HepG2 (cell line): Measurements from ENCODE around the gene CD276. TPM values are rescaled to one million over a fixed set of nuclear protein-coding genes. Genes with fewer than 3 reads are reported as not detected.

ENCODE experiments used
- ATAC-seq: fragments of 200-7000 bp; cut with Tn5 transposase; 3 replicates; pipeline ENCODE4 v1.9.1; 2020; ENCODE audit warnings: mild to moderate bottlenecking, moderate library complexity
- BruUV-seq: library from RNA; stranded (reverse); fragments of 400-500 nt; replicated peaks from 2 replicates; lab custom pipeline; 2021; lab: Mats Ljungman, UMichigan
- CTCF ChIA-PET: fragments of 300-600 bp; formaldehyde crosslinking; extraction: SDS; loops from one replicate; lab custom pipeline; 2021; ENCODE audit warnings: low total read pairs, inconsistent platforms, low intra/inter-chr PET ratio; lab: Yijun Ruan, JAX
- POLR2A ChIA-PET: fragments of 350-600 bp; sonication (Branson Sonifier 250); formaldehyde crosslinking; loops from one replicate; lab custom pipeline; 2020; ENCODE audit warnings: antibody characterized with exemption, inconsistent platforms; lab: Yijun Ruan, JAX
- DNase-seq: peaks from one replicate; pipeline ENCODE4 v3.0.0-alpha.2; 2015; ENCODE audit warnings: low spot score
- FAIRE-seq: peaks from 3 replicates; lab custom pipeline; 2011; peaks lifted over from hg19 to GRCh38; lab: Jason Lieb, UNC
- H2AFZ ChIP-seq: one replicate; pipeline ENCODE4 v1.6.1; 2011; ENCODE audit warnings: low read length, inconsistent platforms
- H3K27ac ChIP-seq: fragments of 300-600 bp; 3 replicates; pipeline ENCODE4 v1.8.0; 2011; ENCODE audit warnings: mixed run types, mild to moderate bottlenecking, mixed read lengths, low read length, inconsistent platforms; ENCODE audit not compliant: insufficient read depth; ENCODE audit errors: extremely low read length
- H3K27me3 ChIP-seq, 2 experiments: fragments of 200-600 bp in 1 of 2; 2 replicates in 1 of 2; 3 replicates in 1 of 2; pipeline versions ENCODE4 v1.6.0 to v1.8.0; 2011; ENCODE audit warnings: low read length in 2 of 2, mild to moderate bottlenecking in 2 of 2, moderate library complexity in 2 of 2, inconsistent platforms in 1 of 2; ENCODE audit not compliant: insufficient read depth in 2 of 2, control insufficient read depth in 1 of 2
- H3K36me3 ChIP-seq, 2 experiments: fragments of 200-600 bp in 1 of 2; replicated peaks in 1 of 2; 2 replicates in 1 of 2; 3 replicates in 1 of 2; pipeline versions ENCODE4 v1.5.1 to v1.8.0; 2011; ENCODE audit warnings: low read length in 2 of 2, inconsistent platforms in 1 of 2; ENCODE audit not compliant: insufficient read depth in 2 of 2, control insufficient read depth in 1 of 2
- H3K4me1 ChIP-seq: 2 replicates; pipeline ENCODE4 v1.5.1; 2012; ENCODE audit warnings: low read length, inconsistent platforms; ENCODE audit not compliant: insufficient read depth
- H3K4me2 ChIP-seq: 2 replicates; pipeline ENCODE4 v1.6.0; 2011; ENCODE audit warnings: low read depth, low read length, inconsistent platforms
- H3K4me3 ChIP-seq, 3 experiments: fragments of 200-600 bp in 1 of 3; sonication (generic), shearing (Covaris generic) in 1 of 3; replicated peaks in 1 of 3; 2 replicates each; pipeline ENCODE4 v1.5.1; 2011 to 2016; ENCODE audit warnings: low read length in 3 of 3, inconsistent platforms in 2 of 3, low read depth in 2 of 3, mild to moderate bottlenecking in 2 of 3, control low read depth in 1 of 3, mixed read lengths in 1 of 3; ENCODE audit not compliant: insufficient read depth in 1 of 3
- H3K79me2 ChIP-seq: one replicate; pipeline ENCODE4 v1.6.1; 2011; ENCODE audit warnings: low read length, inconsistent platforms; ENCODE audit not compliant: insufficient read depth
- H3K9ac ChIP-seq: 2 replicates; pipeline ENCODE4 v1.6.0; 2011; ENCODE audit warnings: mild to moderate bottlenecking, low read depth, low read length, inconsistent platforms; ENCODE audit not compliant: insufficient read depth
- H3K9me3 ChIP-seq: 2 replicates; pipeline ENCODE4 v1.5.1; 2012; ENCODE audit warnings: mild to moderate bottlenecking, low read length
- H4K20me1 ChIP-seq: 2 replicates; pipeline ENCODE4 v1.6.0; 2011; ENCODE audit warnings: inconsistent platforms, mild to moderate bottlenecking, low read length, moderate library complexity; ENCODE audit not compliant: insufficient read depth
- ELF1 ChIP-seq: sonication (generic); formaldehyde crosslinking; IDR thresholded peaks from 2 replicates; pipeline ENCODE4 v1.4.0; 2020; ENCODE audit warnings: missing genetic modification reagents
- PCBP1 ChIP-seq: fragments of 200-400 bp; formaldehyde crosslinking; IDR thresholded peaks from 2 replicates; pipeline ENCODE4 v1.6.1; 2017; ENCODE audit warnings: mild to moderate bottlenecking, low read depth, low read length, borderline replicate concordance
- REL ChIP-seq: sonication (generic); formaldehyde crosslinking; conservative IDR thresholded peaks from 2 replicates; pipeline ENCODE4 v1.8.0; 2022; ENCODE audit warnings: mild to moderate bottlenecking, missing genetic modification reagents, moderate library complexity
- SMAD3 ChIP-seq: sonication (generic); formaldehyde crosslinking; IDR thresholded peaks from 2 replicates; pipeline ENCODE4 v1.4.0; 2020; ENCODE audit warnings: missing genetic modification reagents
- ZFP82 ChIP-seq: sonication (generic); formaldehyde crosslinking; IDR thresholded peaks from 2 replicates; pipeline ENCODE4 v1.5.1; 2020; ENCODE audit warnings: mild to moderate bottlenecking, missing genetic modification reagents, borderline replicate concordance
- ZFX ChIP-seq: sonication (generic); formaldehyde crosslinking; IDR thresholded peaks from 2 replicates; pipeline ENCODE4 v1.4.0; 2020; ENCODE audit warnings: mild to moderate bottlenecking, low read depth, missing genetic modification reagents, moderate library complexity
- ZNF570 ChIP-seq: sonication (generic); formaldehyde crosslinking; IDR thresholded peaks from 2 replicates; pipeline ENCODE4 v1.4.0; 2020; ENCODE audit warnings: mild to moderate bottlenecking, missing genetic modification reagents, borderline replicate concordance
- ZNF629 ChIP-seq: sonication (generic); formaldehyde crosslinking; conservative IDR thresholded peaks from 2 replicates; pipeline ENCODE4 v1.5.0; 2020; ENCODE audit warnings: missing genetic modification reagents
- WGBS: methylation state at CpG from one replicate; pipeline ENCODE4 v1.1.6; 2017; ENCODE audit warnings: low lambda C conversion rate; 5-methylcytosine and 5-hydroxymethylcytosine counted together
- in situ Hi-C: cut with HindIII; loops from 2 replicates; pipeline ENCODE4 v1.10.0; 2017; ENCODE audit warnings: low pct_unique_long_range_greater_than_20kb; ENCODE audit not compliant: extremely low pct_ligation_motif_present
- intact Hi-C: fragments of 100-400 bp; cut with micrococcal nuclease; formaldehyde crosslinking; loops from one replicate; pipeline ENCODE4 v1.10.0; 2022; ENCODE audit not compliant: unreplicated experiment
- polyA plus RNA-seq, 8 experiments: library from polyadenylated mRNA; depleted of rRNA in 3 of 8; stranded (reverse) in 7 of 8; unstranded in 1 of 8; fragments of >200 nt; fragmentation: Illumina TruSeq in 4 of 8; extraction: Trizol in 4 of 8; gene quantifications; 2 replicates each; pipeline versions ENCODE4 v1.2.1 to v1.2.3, GENCODE V29; 2011 to 2016; ENCODE audit warnings: low read depth in 4 of 8, missing spikeins in 1 of 8, mixed read lengths in 1 of 8; ENCODE audit not compliant: insufficient read depth in 1 of 8
- total RNA-seq, 5 experiments: library from RNA; depleted of rRNA; stranded (reverse); fragments of >200 nt; fragmentation: Illumina TruSeq; extraction: Trizol; gene quantifications; 2 replicates each; pipeline ENCODE4 v1.2.3, GENCODE V29; 2016; ENCODE audit warnings: low read depth in 1 of 5
- TF ChIP-seq, protein P1 (sequence below), 2 experiments: sonication (generic) in 1 of 2; formaldehyde crosslinking in 1 of 2; IDR thresholded peaks; 2 replicates each; pipeline versions ENCODE4 v1.6.1 to v1.9.0; 2014 to 2022; ENCODE audit warnings: antibody characterized with exemption in 1 of 2, borderline replicate concordance in 1 of 2, inconsistent platforms in 1 of 2, low read depth in 1 of 2, missing genetic modification reagents in 1 of 2
- TF ChIP-seq, protein P2 (sequence below): IDR thresholded peaks from 2 replicates; pipeline ENCODE4 v1.6.1; 2016; ENCODE audit warnings: mild to moderate bottlenecking
- TF ChIP-seq, protein P3 (sequence below): sonication (generic); formaldehyde crosslinking; IDR thresholded peaks from 2 replicates; pipeline ENCODE4 v1.4.0; 2020; ENCODE audit warnings: missing genetic modification reagents, borderline replicate concordance

CD276 gene
- total and polyA plus RNA-seq, 2 of the 13 experiments (the other 11 are each of a cell fraction or from before 2014, with no cell fraction given): 24.6 to 55.2 TPM

DNA sequence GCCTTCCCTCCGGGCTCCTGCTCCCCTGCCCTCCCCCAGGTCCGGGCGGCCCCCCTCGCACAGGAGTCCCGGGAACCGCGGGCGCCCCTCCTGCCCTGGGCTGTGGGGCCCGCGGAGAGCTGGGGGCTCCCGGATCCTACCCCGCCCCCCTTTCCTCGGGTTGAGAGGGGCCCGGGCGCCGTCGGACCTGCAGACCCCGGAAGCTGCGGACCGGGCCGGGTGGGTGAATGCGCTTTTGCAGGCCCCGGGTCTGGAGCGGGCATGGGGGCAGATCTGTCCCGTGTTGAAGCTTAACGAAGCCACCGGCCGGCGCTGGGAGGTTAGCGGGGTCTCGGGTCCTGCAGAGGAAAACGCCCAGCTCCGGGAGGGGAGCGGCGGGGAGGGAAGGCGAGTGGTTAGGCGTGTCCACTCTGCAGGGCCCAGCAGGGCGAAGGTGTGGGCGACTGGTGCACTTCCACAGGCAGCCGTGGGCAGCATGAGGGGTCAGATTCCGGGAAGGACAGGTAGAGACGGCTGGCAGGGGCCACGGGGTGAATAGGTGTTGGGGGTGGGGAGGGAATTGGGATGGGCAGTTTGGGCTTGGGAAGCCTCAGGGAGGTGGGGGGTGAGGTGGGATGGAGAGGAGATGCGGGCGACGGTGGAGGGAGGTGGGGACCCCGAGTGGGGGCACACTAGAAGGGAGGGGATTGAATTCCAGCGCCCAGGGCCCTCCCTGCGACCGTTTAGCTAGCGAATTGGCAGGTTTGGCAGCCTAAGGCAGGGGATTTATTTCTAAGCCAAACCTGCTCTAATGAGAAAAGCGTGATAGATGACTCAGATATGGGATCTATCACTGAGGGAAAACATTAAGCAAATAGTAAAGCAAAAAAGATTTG lies 635 bp downstream of the CD276 start:
- DNase-seq (no peak), ATAC-seq (peak; percentile 15), FAIRE-seq (no peak)
- Histone ChIP-seq H2AFZ (no peak overlapping the region), H3K9me3 (no peaks in the 10 kb centered on the region), H3K9ac (peak overlapping the region; percentile 85), H3K4me3 (peak overlapping the region; percentile 92 to 97 (median 94)), H3K27ac (peak overlapping the region; percentile 84), H3K27me3 (peaks cover 2 to 4% of the 10 kb centered on the region in 2 experiments; a peak in 2 of 5 replicates), H3K4me2 (peak overlapping the region; percentile 82), H3K36me3 (no peaks in the 10 kb centered on the region), H3K79me2 (peaks cover 40% of the 10 kb centered on the region), H3K4me1 (peaks cover 65% of the 10 kb centered on the region), H4K20me1 (peaks cover 12% of the 10 kb centered on the region)
- CTCF ChIA-PET: no interaction called here
- intact Hi-C loops (loop anchor here (5.0 kb wide), 1 partner anchor 48 kb away; no protein-coding TSS in a partner anchor), in situ Hi-C loops (no loop called here)
- BruUV-seq: no TSS peak
- WGBS: 1% methylated on average over 17 of the region's 52 CpGs
- POLR2A ChIA-PET: interaction anchor here (1.1 to 2.6 kb wide), 3 partner anchors 10 to 51 kb away, joined by 4 to 15 read pairs (median 8); partner anchors contain the start of gene NPTN
- no peak for TF ChIP-seq ZNF629 (CRISPR knock-in tag)
- TF ChIP-seq ZFX (CRISPR knock-in tag): peak; percentile 52
- 0 out of 2 replicates have a peak, but pooled peaks have one; percentile 67 for TF ChIP-seq PCBP1
- no peak for TF ChIP-seq ZNF570 (CRISPR knock-in tag)
- peak; percentile 44; the same call in 1 of the 2 replicates for TF ChIP-seq ELF1
- TF ChIP-seq REL (CRISPR knock-in tag): 0 out of 2 replicates have a peak, but pooled peaks have one; percentile 20
- TF ChIP-seq, protein P1, sequence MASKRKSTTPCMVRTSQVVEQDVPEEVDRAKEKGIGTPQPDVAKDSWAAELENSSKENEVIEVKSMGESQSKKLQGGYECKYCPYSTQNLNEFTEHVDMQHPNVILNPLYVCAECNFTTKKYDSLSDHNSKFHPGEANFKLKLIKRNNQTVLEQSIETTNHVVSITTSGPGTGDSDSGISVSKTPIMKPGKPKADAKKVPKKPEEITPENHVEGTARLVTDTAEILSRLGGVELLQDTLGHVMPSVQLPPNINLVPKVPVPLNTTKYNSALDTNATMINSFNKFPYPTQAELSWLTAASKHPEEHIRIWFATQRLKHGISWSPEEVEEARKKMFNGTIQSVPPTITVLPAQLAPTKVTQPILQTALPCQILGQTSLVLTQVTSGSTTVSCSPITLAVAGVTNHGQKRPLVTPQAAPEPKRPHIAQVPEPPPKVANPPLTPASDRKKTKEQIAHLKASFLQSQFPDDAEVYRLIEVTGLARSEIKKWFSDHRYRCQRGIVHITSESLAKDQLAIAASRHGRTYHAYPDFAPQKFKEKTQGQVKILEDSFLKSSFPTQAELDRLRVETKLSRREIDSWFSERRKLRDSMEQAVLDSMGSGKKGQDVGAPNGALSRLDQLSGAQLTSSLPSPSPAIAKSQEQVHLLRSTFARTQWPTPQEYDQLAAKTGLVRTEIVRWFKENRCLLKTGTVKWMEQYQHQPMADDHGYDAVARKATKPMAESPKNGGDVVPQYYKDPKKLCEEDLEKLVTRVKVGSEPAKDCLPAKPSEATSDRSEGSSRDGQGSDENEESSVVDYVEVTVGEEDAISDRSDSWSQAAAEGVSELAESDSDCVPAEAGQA (IDR thresholded peaks at IDR 0.05; ENCODE audit: low read depth): no peak
- TF ChIP-seq, protein P1 (CRISPR knock-in tag; IDR thresholded peaks at IDR 0.05; ENCODE audit: borderline replicate concordance): 0 out of 2 replicates have a peak, but pooled peaks have one; percentile 14
- TF ChIP-seq, protein P2, sequence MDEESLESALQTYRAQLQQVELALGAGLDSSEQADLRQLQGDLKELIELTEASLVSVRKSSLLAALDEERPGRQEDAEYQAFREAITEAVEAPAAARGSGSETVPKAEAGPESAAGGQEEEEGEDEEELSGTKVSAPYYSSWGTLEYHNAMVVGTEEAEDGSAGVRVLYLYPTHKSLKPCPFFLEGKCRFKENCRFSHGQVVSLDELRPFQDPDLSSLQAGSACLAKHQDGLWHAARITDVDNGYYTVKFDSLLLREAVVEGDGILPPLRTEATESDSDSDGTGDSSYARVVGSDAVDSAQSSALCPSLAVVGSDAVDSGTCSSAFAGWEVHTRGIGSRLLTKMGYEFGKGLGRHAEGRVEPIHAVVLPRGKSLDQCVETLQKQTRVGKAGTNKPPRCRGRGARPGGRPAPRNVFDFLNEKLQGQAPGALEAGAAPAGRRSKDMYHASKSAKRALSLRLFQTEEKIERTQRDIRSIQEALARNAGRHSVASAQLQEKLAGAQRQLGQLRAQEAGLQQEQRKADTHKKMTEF (CRISPR knock-in tag): peak; percentile 16; the same call in 1 of the 2 replicates
- 0 out of 2 replicates have a peak, but pooled peaks have one; percentile 24 for TF ChIP-seq ZFP82 (CRISPR knock-in tag)
- no peak for TF ChIP-seq SMAD3
- TF ChIP-seq, protein P3, sequence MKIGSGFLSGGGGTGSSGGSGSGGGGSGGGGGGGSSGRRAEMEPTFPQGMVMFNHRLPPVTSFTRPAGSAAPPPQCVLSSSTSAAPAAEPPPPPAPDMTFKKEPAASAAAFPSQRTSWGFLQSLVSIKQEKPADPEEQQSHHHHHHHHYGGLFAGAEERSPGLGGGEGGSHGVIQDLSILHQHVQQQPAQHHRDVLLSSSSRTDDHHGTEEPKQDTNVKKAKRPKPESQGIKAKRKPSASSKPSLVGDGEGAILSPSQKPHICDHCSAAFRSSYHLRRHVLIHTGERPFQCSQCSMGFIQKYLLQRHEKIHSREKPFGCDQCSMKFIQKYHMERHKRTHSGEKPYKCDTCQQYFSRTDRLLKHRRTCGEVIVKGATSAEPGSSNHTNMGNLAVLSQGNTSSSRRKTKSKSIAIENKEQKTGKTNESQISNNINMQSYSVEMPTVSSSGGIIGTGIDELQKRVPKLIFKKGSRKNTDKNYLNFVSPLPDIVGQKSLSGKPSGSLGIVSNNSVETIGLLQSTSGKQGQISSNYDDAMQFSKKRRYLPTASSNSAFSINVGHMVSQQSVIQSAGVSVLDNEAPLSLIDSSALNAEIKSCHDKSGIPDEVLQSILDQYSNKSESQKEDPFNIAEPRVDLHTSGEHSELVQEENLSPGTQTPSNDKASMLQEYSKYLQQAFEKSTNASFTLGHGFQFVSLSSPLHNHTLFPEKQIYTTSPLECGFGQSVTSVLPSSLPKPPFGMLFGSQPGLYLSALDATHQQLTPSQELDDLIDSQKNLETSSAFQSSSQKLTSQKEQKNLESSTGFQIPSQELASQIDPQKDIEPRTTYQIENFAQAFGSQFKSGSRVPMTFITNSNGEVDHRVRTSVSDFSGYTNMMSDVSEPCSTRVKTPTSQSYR (CRISPR knock-in tag): 0 out of 2 replicates have a peak, but pooled peaks have one; percentile 8
